ENCODE data around the gene GOLT1A. TPM values are rescaled to one million over a fixed set of nuclear protein-coding genes. Genes with fewer than 3 reads are reported as not detected.

GOLT1A gene, protein sequence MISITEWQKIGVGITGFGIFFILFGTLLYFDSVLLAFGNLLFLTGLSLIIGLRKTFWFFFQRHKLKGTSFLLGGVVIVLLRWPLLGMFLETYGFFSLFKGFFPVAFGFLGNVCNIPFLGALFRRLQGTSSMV
- 2.3 TPM for polyA plus RNA-seq (2013, experiment 1 of 2)
- 2.9 TPM for polyA plus RNA-seq (2013, experiment 2 of 2)

GRCh38 chr1:204213668-204214662 lies at the start of gene GOLT1A:
TSS of gene GOLT1A (minus strand) at chr1:204213988. CDS start at chr1:204213906, 82 bp downstream.
- no peak within 1 kb of the TSS for H3K4me3 ChIP-seq (ENCODE audit: low read length)
- no peak within 1 kb of the TSS for H3K9ac ChIP-seq (ENCODE audit: low read length)
- WGBS (ENCODE audit: extremely low coverage, insufficient coverage, low lambda C conversion rate), result no CpG with 5 or more reads among the region's 41 CpGs
- H3K27me3 ChIP-seq (ENCODE audit: insufficient read depth, low read length, poor library complexity), result no peaks in the 10 kb centered on the region
- H3K56ac ChIP-seq (ENCODE audit: low read length), result peak within 1 kb of the TSS; percentile 9
- H3K4ac ChIP-seq (ENCODE audit: low read depth, low read length), result no peak within 1 kb of the TSS
- no peaks in the 10 kb centered on the region for H3K4me1 ChIP-seq (ENCODE audit: control insufficient read depth, low read depth, low read length)
- no peak within 1 kb of the TSS for H2BK120ac ChIP-seq (ENCODE audit: low read depth, low read length)
- peak; percentile 93 for DNase-seq
- peak within 1 kb of the TSS; percentile 70 for H3K4me2 ChIP-seq (ENCODE audit: low read length)
- no peak within 1 kb of the TSS for H4K5ac ChIP-seq (ENCODE audit: low read length)
- no peak within 1 kb of the TSS for H3K23ac ChIP-seq (ENCODE audit: low read length)
- no peak within 1 kb of the TSS for H2BK15ac ChIP-seq (replicated peaks; ENCODE audit: low read depth)
- no peaks in the 10 kb centered on the region for H3K36me3 ChIP-seq (ENCODE audit: control insufficient read depth, insufficient read depth, low read length)
- no peaks in the 10 kb centered on the region for H3K79me2 ChIP-seq (ENCODE audit: control insufficient read depth, insufficient read depth, low read length)
- H3K27ac ChIP-seq (ENCODE audit: low read depth, low read length), result no peak within 1 kb of the TSS
- no peak within 1 kb of the TSS for H2AK5ac ChIP-seq (ENCODE audit: low read length)
- no peaks in the 10 kb centered on the region for H3K79me1 ChIP-seq (ENCODE audit: low read length)
- no peak within 1 kb of the TSS for H3K18ac ChIP-seq (ENCODE audit: low read length)
- H2BK5ac ChIP-seq (ENCODE audit: low read length), result no peak within 1 kb of the TSS
- no peak within 1 kb of the TSS for H4K8ac ChIP-seq (ENCODE audit: low read depth, low read length)

GRCh38 chr1:204263254-204263910 lies 49.6 kb upstream of the GOLT1A start:
- no peaks in the 10 kb centered on the region for H3K79me1 ChIP-seq (ENCODE audit: low read length)
- H2BK120ac ChIP-seq (ENCODE audit: low read depth, low read length), result no peak overlapping the region
- H3K4me2 ChIP-seq (ENCODE audit: low read length), result no peak overlapping the region
- H3K4me3 ChIP-seq (ENCODE audit: low read length), result no peak overlapping the region
- H3K18ac ChIP-seq (ENCODE audit: low read length), result no peak overlapping the region
- no peak overlapping the region for H2AK5ac ChIP-seq (ENCODE audit: low read length)
- H3K27me3 ChIP-seq (ENCODE audit: insufficient read depth, low read length, poor library complexity), result no peaks in the 10 kb centered on the region
- no peak overlapping the region for H2BK5ac ChIP-seq (ENCODE audit: low read length)
- H3K9ac ChIP-seq (ENCODE audit: low read length), result no peak overlapping the region
- H3K56ac ChIP-seq (ENCODE audit: low read length), result peak overlapping the region; percentile 42
- no peak overlapping the region for H4K5ac ChIP-seq (ENCODE audit: low read length)
- WGBS (ENCODE audit: extremely low coverage, insufficient coverage, low lambda C conversion rate), result no CpG with 5 or more reads among the region's 13 CpGs
- no peaks in the 10 kb centered on the region for H3K36me3 ChIP-seq (ENCODE audit: control insufficient read depth, insufficient read depth, low read length)
- H3K4me1 ChIP-seq (ENCODE audit: control insufficient read depth, low read depth, low read length), result peaks cover 9% of the 10 kb centered on the region
- H2BK15ac ChIP-seq (replicated peaks; ENCODE audit: low read depth), result no peak overlapping the region
- H3K23ac ChIP-seq (ENCODE audit: low read length), result no peak overlapping the region
- H3K27ac ChIP-seq (ENCODE audit: low read depth, low read length), result no peak overlapping the region
- no peak overlapping the region for H4K8ac ChIP-seq (ENCODE audit: low read depth, low read length)
- no peaks in the 10 kb centered on the region for H3K79me2 ChIP-seq (ENCODE audit: control insufficient read depth, insufficient read depth, low read length)
- no peak overlapping the region for H3K4ac ChIP-seq (ENCODE audit: low read depth, low read length)
- peak; percentile 35 for DNase-seq

DNA sequence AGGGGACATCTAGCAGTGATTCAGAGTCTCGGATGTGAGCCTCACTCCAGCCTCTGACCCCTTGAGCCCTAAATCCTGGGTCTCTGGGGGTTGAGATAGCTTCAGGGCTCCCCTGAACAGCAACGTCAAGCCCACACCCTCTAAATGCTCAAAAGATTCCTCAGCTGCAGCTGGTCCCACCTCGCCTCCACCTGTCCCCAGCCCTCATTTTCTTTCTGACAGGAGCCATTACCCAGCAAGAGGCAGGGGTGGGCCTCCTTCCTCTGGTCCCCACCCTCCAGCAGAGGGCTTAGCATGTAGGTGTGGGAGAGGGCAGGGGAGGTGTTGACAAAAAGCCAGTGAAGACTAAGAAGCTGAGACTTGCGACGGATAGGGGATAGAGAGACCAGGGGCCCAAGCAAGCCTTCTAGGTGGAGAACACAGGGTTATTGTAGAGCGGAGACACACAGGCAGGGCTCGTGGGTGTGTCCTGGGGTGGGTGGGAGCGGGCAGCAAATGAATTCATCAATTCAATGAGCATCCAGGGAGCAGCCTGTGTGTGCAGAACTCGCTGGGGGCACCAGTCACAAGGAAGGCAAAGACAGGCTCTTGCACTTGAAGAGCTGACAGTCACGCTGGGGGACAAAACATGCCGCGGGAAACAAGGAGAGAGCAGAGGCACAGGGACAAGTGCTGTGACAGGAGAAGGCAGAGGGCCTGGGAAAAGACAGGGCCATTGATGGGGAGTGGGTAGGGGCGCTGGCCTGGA lies 48.9 kb upstream of the GOLT1A start:
- no peak overlapping the region for H3K4me2 ChIP-seq (ENCODE audit: low read length)
- no peak overlapping the region for H3K4me3 ChIP-seq (ENCODE audit: low read length)
- no peak overlapping the region for H2BK5ac ChIP-seq (ENCODE audit: low read length)
- H3K4me1 ChIP-seq (ENCODE audit: control insufficient read depth, low read depth, low read length), result peaks cover 9% of the 10 kb centered on the region
- no peak overlapping the region for H3K9ac ChIP-seq (ENCODE audit: low read length)
- no peak overlapping the region for H2AK5ac ChIP-seq (ENCODE audit: low read length)
- no peak overlapping the region for H2BK15ac ChIP-seq (replicated peaks; ENCODE audit: low read depth)
- no CpG with 5 or more reads among the region's 13 CpGs for WGBS (ENCODE audit: extremely low coverage, insufficient coverage, low lambda C conversion rate)
- H3K56ac ChIP-seq (ENCODE audit: low read length), result peak overlapping the region; percentile 42
- H4K5ac ChIP-seq (ENCODE audit: low read length), result no peak overlapping the region
- H2BK120ac ChIP-seq (ENCODE audit: low read depth, low read length), result no peak overlapping the region
- H3K36me3 ChIP-seq (ENCODE audit: control insufficient read depth, insufficient read depth, low read length), result no peaks in the 10 kb centered on the region
- no peak overlapping the region for H3K27ac ChIP-seq (ENCODE audit: low read depth, low read length)
- H3K79me1 ChIP-seq (ENCODE audit: low read length), result no peaks in the 10 kb centered on the region
- H3K79me2 ChIP-seq (ENCODE audit: control insufficient read depth, insufficient read depth, low read length), result no peaks in the 10 kb centered on the region
- peak; percentile 40 for DNase-seq
- no peak overlapping the region for H3K23ac ChIP-seq (ENCODE audit: low read length)
- no peaks in the 10 kb centered on the region for H3K27me3 ChIP-seq (ENCODE audit: insufficient read depth, low read length, poor library complexity)
- no peak overlapping the region for H3K18ac ChIP-seq (ENCODE audit: low read length)
- no peak overlapping the region for H4K8ac ChIP-seq (ENCODE audit: low read depth, low read length)
- H3K4ac ChIP-seq (ENCODE audit: low read depth, low read length), result no peak overlapping the region

GRCh38 chr1:204261746-204262505 lies 48.1 kb upstream of the GOLT1A start:
- Histone ChIP-seq H3K4ac (ENCODE audit: low read depth, low read length) (no peak overlapping the region), H2BK120ac (ENCODE audit: low read depth, low read length) (no peak overlapping the region), H2BK15ac (replicated peaks; ENCODE audit: low read depth) (no peak overlapping the region)

GRCh38 chr1:204261266-204261665 lies 47.5 kb upstream of the GOLT1A start:
- Histone ChIP-seq H2BK15ac (replicated peaks; ENCODE audit: low read depth) (no peak overlapping the region), H3K9ac (ENCODE audit: low read length) (no peak overlapping the region), H3K4me2 (ENCODE audit: low read length) (no peak overlapping the region), H3K18ac (ENCODE audit: low read length) (no peak overlapping the region), H3K79me2 (ENCODE audit: control insufficient read depth, insufficient read depth, low read length) (no peaks in the 10 kb centered on the region), H3K36me3 (ENCODE audit: control insufficient read depth, insufficient read depth, low read length) (no peaks in the 10 kb centered on the region), H4K8ac (ENCODE audit: low read depth, low read length) (no peak overlapping the region), H3K79me1 (ENCODE audit: low read length) (no peaks in the 10 kb centered on the region), H3K4ac (ENCODE audit: low read depth, low read length) (no peak overlapping the region), H2AK5ac (ENCODE audit: low read length) (no peak overlapping the region), H3K27me3 (ENCODE audit: insufficient read depth, low read length, poor library complexity) (no peaks in the 10 kb centered on the region), H3K27ac (ENCODE audit: low read depth, low read length) (no peak overlapping the region), H4K5ac (ENCODE audit: low read length) (no peak overlapping the region), H3K4me3 (ENCODE audit: low read length) (no peak overlapping the region), H3K56ac (ENCODE audit: low read length) (no peak overlapping the region), H3K4me1 (ENCODE audit: control insufficient read depth, low read depth, low read length) (peaks cover 9% of the 10 kb centered on the region), H3K23ac (ENCODE audit: low read length) (no peak overlapping the region), H2BK120ac (ENCODE audit: low read depth, low read length) (no peak overlapping the region), H2BK5ac (ENCODE audit: low read length) (no peak overlapping the region)
- no peak for DNase-seq
- WGBS (ENCODE audit: extremely low coverage, insufficient coverage, low lambda C conversion rate), result no CpG with 5 or more reads among the region's 12 CpGs

More at GRCh38 chr1:204261746-204262505, 48.1 kb upstream of the GOLT1A start:
- no CpG with 5 or more reads among the region's 13 CpGs for WGBS (ENCODE audit: extremely low coverage, insufficient coverage, low lambda C conversion rate)
- no peaks in the 10 kb centered on the region for H3K79me2 ChIP-seq (ENCODE audit: control insufficient read depth, insufficient read depth, low read length)
- H3K4me2 ChIP-seq (ENCODE audit: low read length), result no peak overlapping the region
- no peak overlapping the region for H3K27ac ChIP-seq (ENCODE audit: low read depth, low read length)
- no peak overlapping the region for H3K18ac ChIP-seq (ENCODE audit: low read length)
- H3K79me1 ChIP-seq (ENCODE audit: low read length), result no peaks in the 10 kb centered on the region
- no peak overlapping the region for H3K4me3 ChIP-seq (ENCODE audit: low read length)
- no peaks in the 10 kb centered on the region for H3K36me3 ChIP-seq (ENCODE audit: control insufficient read depth, insufficient read depth, low read length)
- H2BK5ac ChIP-seq (ENCODE audit: low read length), result no peak overlapping the region
- peaks cover 9% of the 10 kb centered on the region for H3K4me1 ChIP-seq (ENCODE audit: control insufficient read depth, low read depth, low read length)
- no peak overlapping the region for H3K9ac ChIP-seq (ENCODE audit: low read length)
- no peak overlapping the region for H3K56ac ChIP-seq (ENCODE audit: low read length)
- H2AK5ac ChIP-seq (ENCODE audit: low read length), result no peak overlapping the region
- DNase-seq, result no peak
- H3K27me3 ChIP-seq (ENCODE audit: insufficient read depth, low read length, poor library complexity), result no peaks in the 10 kb centered on the region
- no peak overlapping the region for H3K23ac ChIP-seq (ENCODE audit: low read length)
- no peak overlapping the region for H4K5ac ChIP-seq (ENCODE audit: low read length)
- H4K8ac ChIP-seq (ENCODE audit: low read depth, low read length), result no peak overlapping the region
